ENCODE measurements around the gene PIGW. TPM values are rescaled to one million over a fixed set of nuclear protein-coding genes. Genes with fewer than 3 reads are reported as not detected.
A peak's percentile ranks its signal among the peaks of the same experiment; 100 is the strongest.

The PIGW gene
- total and polyA plus RNA-seq, 2 of the 8 experiments (the other 6 are each of a cell fraction or from before 2014, with no cell fraction given): 12.1 to 28.9 TPM

- 0 out of 2 replicates have a peak, but pooled peaks have one; percentile 32 for TF ChIP-seq SP1 (IDR thresholded peaks at IDR 0.05; ENCODE audit: low read depth, low read length)
- peak; percentile 86 for TF ChIP-seq KDM4A (IDR thresholded peaks at IDR 0.05; ENCODE audit: low read depth, low read length, severe bottlenecking)
- peak; percentile 93 for TF ChIP-seq POLR2AphosphoS5 (IDR thresholded peaks at IDR 0.05; ENCODE audit: low read depth, low read length)
- TF ChIP-seq RNF2 (IDR thresholded peaks at IDR 0.05; ENCODE audit: borderline replicate concordance, low read depth, low read length, missing control alignments, poor library complexity, severe bottlenecking): no peak
- no peak for TF ChIP-seq CHD1 (IDR thresholded peaks at IDR 0.05; ENCODE audit: low read depth, low read length)
- no peak for TF ChIP-seq CBX5 (IDR thresholded peaks at IDR 0.05; ENCODE audit: low read depth, low read length)
- no peak for TF ChIP-seq BCL11A (IDR thresholded peaks at IDR 0.05; ENCODE audit: low read depth in 2 of 2, low read length in 2 of 2)
- TF ChIP-seq CTBP2 (IDR thresholded peaks at IDR 0.05; ENCODE audit: borderline replicate concordance, insufficient read depth, insufficient read length, low read length): no peak
- peak; percentile 88 for TF ChIP-seq SAP30 (IDR thresholded peaks at IDR 0.05; ENCODE audit: insufficient read depth, insufficient replicate concordance, low read length)
- TF ChIP-seq JUND (IDR thresholded peaks at IDR 0.05; ENCODE audit: low read length): no peak
- 0 out of 2 replicates have a peak, but pooled peaks have one; percentile 56 for TF ChIP-seq USF2 (IDR thresholded peaks at IDR 0.05; ENCODE audit: low read length)
- TF ChIP-seq BACH1 (IDR thresholded peaks at IDR 0.05; ENCODE audit: low read length): peak; percentile 21
- TF ChIP-seq FOSL1 (IDR thresholded peaks at IDR 0.05; ENCODE audit: insufficient read depth, low read depth, low read length): no peak
- TF ChIP-seq EP300 (IDR thresholded peaks at IDR 0.05; ENCODE audit: borderline replicate concordance in 1 of 2, low read depth in 2 of 2, low read length in 2 of 2): no peak
- no peak for TF ChIP-seq SP2 (IDR thresholded peaks at IDR 0.05; ENCODE audit: low read length)
- peak; percentile 84 for TF ChIP-seq TBP (IDR thresholded peaks at IDR 0.05; ENCODE audit: low read depth, low read length)
- peak; percentile 79 for TF ChIP-seq YY1 (IDR thresholded peaks at IDR 0.05; ENCODE audit: low read depth, low read length)
- TF ChIP-seq CEBPB (IDR thresholded peaks at IDR 0.05; ENCODE audit: low read depth, low read length): no peak
- TF ChIP-seq CREB1 (IDR thresholded peaks at IDR 0.05): peak; percentile 48; the same call in 1 of the 2 replicates
- TF ChIP-seq TEAD4 (IDR thresholded peaks at IDR 0.05; ENCODE audit: low read depth, low read length): no peak
- no peak for TF ChIP-seq HDAC6 (IDR thresholded peaks at IDR 0.05; ENCODE audit: low read depth, low read length)
- no peak for TF ChIP-seq EZH2 (IDR thresholded peaks at IDR 0.05; ENCODE audit: low read depth, low read length, severe bottlenecking)
- TF ChIP-seq RAD21 (IDR thresholded peaks at IDR 0.05 in 1 of 2, conservative IDR thresholded peaks at IDR 0.05 in 1 of 2; ENCODE audit: low read depth in 2 of 2, low read length in 2 of 2): no peak
Observed at GRCh38 chr17:36534840-36535668, at the start of gene PIGW, which contains the start of gene MYO19 (continued).

All from H1 (cell line).